Measurements from ENCODE around the gene EFNA5.

DNA sequence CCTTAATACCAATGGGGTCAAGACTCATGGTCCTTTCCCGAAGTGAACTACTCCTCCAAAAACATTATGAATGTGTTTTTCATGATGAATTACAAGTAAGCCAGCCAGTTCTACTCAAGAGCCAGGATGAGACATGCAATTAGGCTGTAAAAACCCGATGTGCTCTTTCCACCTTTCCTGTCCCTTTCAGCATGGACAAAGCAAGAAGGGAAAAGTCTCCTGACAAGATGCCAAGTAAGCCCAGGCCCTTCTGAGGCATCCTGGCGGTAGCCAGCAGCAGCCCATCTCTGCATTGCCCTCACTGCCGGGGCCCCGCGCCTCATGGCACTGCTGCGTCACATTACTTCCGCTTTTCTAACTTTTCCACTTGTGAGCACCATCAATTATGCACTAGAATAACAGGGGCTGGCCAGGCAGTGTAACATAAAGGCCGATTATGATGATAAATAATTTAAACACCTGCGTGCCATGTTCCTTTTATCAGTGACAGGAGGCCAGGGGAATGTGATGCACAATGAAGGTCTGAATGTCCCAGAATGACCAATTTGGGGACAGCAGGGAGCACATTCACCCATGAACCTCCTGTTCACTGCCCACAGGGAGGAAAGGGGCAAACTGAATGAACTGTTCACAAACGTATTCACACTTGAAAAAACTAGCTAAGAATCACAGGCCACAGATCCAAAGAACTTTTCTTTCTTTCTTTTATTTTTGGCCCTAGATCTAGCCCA lies 37.4 kb downstream of the EFNA5 start:
- TF ChIP-seq, protein P1, sequence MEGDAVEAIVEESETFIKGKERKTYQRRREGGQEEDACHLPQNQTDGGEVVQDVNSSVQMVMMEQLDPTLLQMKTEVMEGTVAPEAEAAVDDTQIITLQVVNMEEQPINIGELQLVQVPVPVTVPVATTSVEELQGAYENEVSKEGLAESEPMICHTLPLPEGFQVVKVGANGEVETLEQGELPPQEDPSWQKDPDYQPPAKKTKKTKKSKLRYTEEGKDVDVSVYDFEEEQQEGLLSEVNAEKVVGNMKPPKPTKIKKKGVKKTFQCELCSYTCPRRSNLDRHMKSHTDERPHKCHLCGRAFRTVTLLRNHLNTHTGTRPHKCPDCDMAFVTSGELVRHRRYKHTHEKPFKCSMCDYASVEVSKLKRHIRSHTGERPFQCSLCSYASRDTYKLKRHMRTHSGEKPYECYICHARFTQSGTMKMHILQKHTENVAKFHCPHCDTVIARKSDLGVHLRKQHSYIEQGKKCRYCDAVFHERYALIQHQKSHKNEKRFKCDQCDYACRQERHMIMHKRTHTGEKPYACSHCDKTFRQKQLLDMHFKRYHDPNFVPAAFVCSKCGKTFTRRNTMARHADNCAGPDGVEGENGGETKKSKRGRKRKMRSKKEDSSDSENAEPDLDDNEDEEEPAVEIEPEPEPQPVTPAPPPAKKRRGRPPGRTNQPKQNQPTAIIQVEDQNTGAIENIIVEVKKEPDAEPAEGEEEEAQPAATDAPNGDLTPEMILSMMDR (IDR thresholded peaks at IDR 0.05; ENCODE audit: low read length) = no peak
- no peak for TF ChIP-seq EZH2 (IDR thresholded peaks at IDR 0.05; ENCODE audit: borderline replicate concordance, low read length)

All from OCI-LY1 (cell line).